ENCODE results near the gene UBIAD1. TPM values are rescaled to one million over a fixed set of nuclear protein-coding genes. Genes with fewer than 3 reads are reported as not detected.

The UBIAD1 gene
- total and polyA plus RNA-seq, 2 experiments from 2014 or later = 13.7 to 31.6 TPM

- no peak for TF ChIP-seq REST (IDR thresholded peaks at IDR 0.05; ENCODE audit: unreplicated experiment)
- TF ChIP-seq, protein P1, sequence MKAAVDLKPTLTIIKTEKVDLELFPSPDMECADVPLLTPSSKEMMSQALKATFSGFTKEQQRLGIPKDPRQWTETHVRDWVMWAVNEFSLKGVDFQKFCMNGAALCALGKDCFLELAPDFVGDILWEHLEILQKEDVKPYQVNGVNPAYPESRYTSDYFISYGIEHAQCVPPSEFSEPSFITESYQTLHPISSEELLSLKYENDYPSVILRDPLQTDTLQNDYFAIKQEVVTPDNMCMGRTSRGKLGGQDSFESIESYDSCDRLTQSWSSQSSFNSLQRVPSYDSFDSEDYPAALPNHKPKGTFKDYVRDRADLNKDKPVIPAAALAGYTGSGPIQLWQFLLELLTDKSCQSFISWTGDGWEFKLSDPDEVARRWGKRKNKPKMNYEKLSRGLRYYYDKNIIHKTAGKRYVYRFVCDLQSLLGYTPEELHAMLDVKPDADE (IDR thresholded peaks at IDR 0.05) = no peak
- no peak for TF ChIP-seq CREB1 (CRISPR knock-in tag; IDR thresholded peaks at IDR 0.05; ENCODE audit: low read depth)
Measured at GRCh38 chr1:11337580-11338073, 64.6 kb downstream of the UBIAD1 start (continued).

Small RNA genes within 50 kb of the gene (small RNA-seq; reads per million reads assigned to genes)
- gene RNU6-291P (ENCODE audit: low replicate concordance) (not detected), gene RPL39P6 (ENCODE audit: low replicate concordance) (not detected)

Other genes with a start within 250 kb of the UBIAD1 start
- 0.31 and 1.5 TPM in 2 replicates for gene MASP2, start 226.0 kb upstream of the UBIAD1 start, total RNA-seq (2014; rRNA removed; shearing (Covaris generic))
- gene MASP2, start 226.0 kb upstream of the UBIAD1 start, polyA plus RNA-seq (2016; fragmentation: Nextera tagmentation; extraction: Ambion mirVana) = 0.71 and 0.78 TPM in 2 replicates
- 144 and 170 TPM in 2 replicates for gene SRM, start 213.2 kb upstream of the UBIAD1 start, total RNA-seq (2014; rRNA removed; shearing (Covaris generic))
- gene SRM, start 213.2 kb upstream of the UBIAD1 start, polyA plus RNA-seq (2016; fragmentation: Nextera tagmentation; extraction: Ambion mirVana) = 253 and 313 TPM in 2 replicates
- 59.5 and 72.9 TPM in 2 replicates for gene EXOSC10, start 173.3 kb upstream of the UBIAD1 start, total RNA-seq (2014; rRNA removed; shearing (Covaris generic))
- gene EXOSC10, start 173.3 kb upstream of the UBIAD1 start, polyA plus RNA-seq (2016; fragmentation: Nextera tagmentation; extraction: Ambion mirVana) = 39.3 and 55.5 TPM in 2 replicates
- not detected in 2 replicates for gene ANGPTL7, start 83.8 kb upstream of the UBIAD1 start, total RNA-seq (2014; rRNA removed; shearing (Covaris generic))
- gene ANGPTL7, start 83.8 kb upstream of the UBIAD1 start, polyA plus RNA-seq (2016; fragmentation: Nextera tagmentation; extraction: Ambion mirVana) = 0.13 TPM in 1 of 2 replicates, not detected in the other
- gene MTOR, start 10.6 kb upstream of the UBIAD1 start, total RNA-seq (2014; rRNA removed; shearing (Covaris generic)) = 82.1 and 98.0 TPM in 2 replicates
- gene MTOR, start 10.6 kb upstream of the UBIAD1 start, polyA plus RNA-seq (2016; fragmentation: Nextera tagmentation; extraction: Ambion mirVana) = 20.7 and 22.8 TPM in 2 replicates
- 7.8 and 11.1 TPM in 2 replicates for gene DISP3, start 206.0 kb downstream of the UBIAD1 start, total RNA-seq (2014; rRNA removed; shearing (Covaris generic))
- 3.2 and 3.9 TPM in 2 replicates for gene DISP3, start 206.0 kb downstream of the UBIAD1 start, polyA plus RNA-seq (2016; fragmentation: Nextera tagmentation; extraction: Ambion mirVana)